ENCODE results near the gene IGFBP5.

Gene IGFBP5

DNA sequence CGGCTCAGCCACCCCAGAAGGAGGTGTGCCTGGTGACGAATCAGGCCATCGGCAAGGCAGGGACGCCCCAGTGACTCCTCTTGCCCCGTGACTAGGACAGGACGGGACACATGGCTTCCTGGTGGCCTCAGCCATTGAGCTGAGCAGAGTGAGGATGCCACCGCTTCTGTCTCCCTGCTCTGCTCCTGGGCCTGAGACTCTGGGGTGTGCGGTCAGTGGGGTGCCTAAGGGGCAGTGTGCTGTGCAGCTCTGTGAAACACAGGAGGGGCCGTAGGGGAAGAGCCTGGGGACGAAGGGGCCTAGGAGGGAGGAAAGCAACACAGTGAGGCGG, 24.3 kb downstream of the IGFBP5 start:
- H3F3A ChIP-seq (ENCODE audit: insufficient read depth) = no peaks in the 10 kb centered on the region
- no peaks in the 10 kb centered on the region for H3K36me3 ChIP-seq (ENCODE audit: low read length)
- no peaks in the 10 kb centered on the region for H3K79me2 ChIP-seq (ENCODE audit: insufficient read depth, low read length)
- H3K9ac ChIP-seq (ENCODE audit: low read length) = no peak overlapping the region
- H4K20me1 ChIP-seq (ENCODE audit: low read depth, low read length) = no peaks in the 10 kb centered on the region
- H3K27me3 ChIP-seq (ENCODE audit: low read length) = no peaks in the 10 kb centered on the region
- no peaks in the 10 kb centered on the region for H3K9me3 ChIP-seq (ENCODE audit: insufficient read depth, low read length)
- H3K4me3 ChIP-seq (ENCODE audit: insufficient read depth, low read length, poor library complexity, severe bottlenecking) = no peak overlapping the region
- H3K9me2 ChIP-seq (replicated peaks; ENCODE audit: insufficient read depth, low read length) = no peaks in the 10 kb centered on the region
- no peak overlapping the region for H3K4me2 ChIP-seq (ENCODE audit: low read depth, low read length, poor library complexity, severe bottlenecking)
- TF ChIP-seq, protein P1, sequence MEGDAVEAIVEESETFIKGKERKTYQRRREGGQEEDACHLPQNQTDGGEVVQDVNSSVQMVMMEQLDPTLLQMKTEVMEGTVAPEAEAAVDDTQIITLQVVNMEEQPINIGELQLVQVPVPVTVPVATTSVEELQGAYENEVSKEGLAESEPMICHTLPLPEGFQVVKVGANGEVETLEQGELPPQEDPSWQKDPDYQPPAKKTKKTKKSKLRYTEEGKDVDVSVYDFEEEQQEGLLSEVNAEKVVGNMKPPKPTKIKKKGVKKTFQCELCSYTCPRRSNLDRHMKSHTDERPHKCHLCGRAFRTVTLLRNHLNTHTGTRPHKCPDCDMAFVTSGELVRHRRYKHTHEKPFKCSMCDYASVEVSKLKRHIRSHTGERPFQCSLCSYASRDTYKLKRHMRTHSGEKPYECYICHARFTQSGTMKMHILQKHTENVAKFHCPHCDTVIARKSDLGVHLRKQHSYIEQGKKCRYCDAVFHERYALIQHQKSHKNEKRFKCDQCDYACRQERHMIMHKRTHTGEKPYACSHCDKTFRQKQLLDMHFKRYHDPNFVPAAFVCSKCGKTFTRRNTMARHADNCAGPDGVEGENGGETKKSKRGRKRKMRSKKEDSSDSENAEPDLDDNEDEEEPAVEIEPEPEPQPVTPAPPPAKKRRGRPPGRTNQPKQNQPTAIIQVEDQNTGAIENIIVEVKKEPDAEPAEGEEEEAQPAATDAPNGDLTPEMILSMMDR (IDR thresholded peaks at IDR 0.05; ENCODE audit: insufficient read depth, low read length, poor library complexity, severe bottlenecking) = no peak
- no peak for TF ChIP-seq EZH2phosphoT487 (conservative IDR thresholded peaks at IDR 0.05; ENCODE audit: low read length)
- no peak overlapping the region for H3K27ac ChIP-seq (ENCODE audit: low read depth, low read length)
- H2AFZ ChIP-seq (ENCODE audit: low read depth, low read length, severe bottlenecking) = no peak overlapping the region

DNA sequence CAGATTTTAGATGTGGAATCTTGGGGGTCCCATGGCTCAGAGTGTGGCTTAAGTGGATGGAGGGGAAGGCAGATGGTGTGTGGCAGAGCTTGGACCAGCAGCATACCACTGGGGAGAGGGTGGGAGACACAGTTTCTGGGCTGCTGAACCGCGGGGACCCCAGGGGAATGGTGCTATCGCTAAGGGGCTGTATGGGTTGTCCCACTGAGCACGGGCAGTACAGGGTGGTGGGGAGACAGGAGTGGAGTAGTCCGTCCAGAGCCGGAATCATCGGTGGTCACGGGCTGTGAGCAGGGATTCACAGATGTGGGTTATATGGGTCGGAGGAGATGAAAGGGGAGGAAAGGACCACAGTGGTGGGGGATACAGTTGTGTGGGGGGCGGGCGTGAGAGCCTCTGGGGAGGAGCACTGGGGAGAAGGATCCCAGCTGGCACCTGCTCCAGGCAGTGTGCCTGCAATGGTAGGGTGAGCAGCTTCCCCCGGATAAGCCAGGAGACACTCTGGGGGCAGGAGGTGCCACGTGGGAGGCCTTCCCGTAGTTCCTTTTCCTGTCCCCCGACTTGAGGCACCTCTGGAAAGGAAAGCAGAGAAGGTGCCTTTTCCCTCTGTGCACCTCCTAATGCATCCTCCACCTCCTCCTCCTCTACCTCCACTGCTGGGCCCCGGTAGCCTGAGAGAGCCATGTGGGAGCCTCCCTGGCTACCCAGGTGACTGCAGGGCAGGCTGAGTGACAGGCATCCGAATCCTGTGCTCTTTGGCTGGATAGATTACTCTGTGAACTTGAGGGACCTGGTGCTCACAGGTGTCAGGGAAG, 24.9 kb downstream of the IGFBP5 start:
- no peak overlapping the region for H3K9ac ChIP-seq (ENCODE audit: low read length)

DNA sequence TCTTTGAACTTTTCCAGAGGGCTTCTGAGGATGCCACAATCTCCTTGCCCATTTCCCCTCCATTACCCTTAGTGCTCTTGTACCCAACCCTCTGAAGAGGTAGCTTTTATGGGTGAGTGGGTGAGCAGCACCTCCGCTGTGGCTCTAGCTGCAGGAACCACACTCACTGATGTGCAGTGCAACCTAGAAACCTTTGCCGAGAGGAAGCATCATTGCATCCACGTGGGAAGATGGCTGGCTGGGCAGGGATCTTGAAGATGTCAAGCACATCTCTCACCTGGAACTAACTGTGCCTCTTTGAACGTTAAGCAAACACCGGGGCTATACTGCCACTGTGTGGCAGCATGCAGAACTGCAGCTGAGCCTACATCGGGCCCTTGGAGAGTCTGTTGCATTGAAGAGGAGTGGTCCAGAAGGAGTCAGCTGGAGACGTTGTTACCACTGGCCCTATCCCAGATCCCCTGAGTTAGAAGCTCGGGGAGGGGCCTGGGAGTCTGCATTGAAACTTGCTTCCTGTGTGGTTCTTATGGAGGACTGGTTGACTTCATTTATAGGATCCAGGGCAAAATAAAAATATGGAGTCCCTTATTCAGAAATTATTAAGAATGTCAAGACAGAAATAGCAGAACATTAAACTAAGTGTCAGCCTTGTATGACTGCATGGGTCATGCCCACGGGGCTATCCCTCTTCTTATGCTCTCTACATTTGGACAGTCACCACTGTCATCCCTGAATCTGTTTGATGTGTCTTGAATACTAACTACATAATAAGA, 28.7 kb downstream of the IGFBP5 start:
- no peak overlapping the region for H3K9ac ChIP-seq (ENCODE audit: low read length)
- H3K36me3 ChIP-seq (ENCODE audit: low read length) = no peaks in the 10 kb centered on the region
- no peaks in the 10 kb centered on the region for H3K9me3 ChIP-seq (ENCODE audit: insufficient read depth, low read length)
- H2AFZ ChIP-seq (ENCODE audit: low read depth, low read length, severe bottlenecking) = no peak overlapping the region
- no peaks in the 10 kb centered on the region for H3K79me2 ChIP-seq (ENCODE audit: insufficient read depth, low read length)
- H3F3A ChIP-seq (ENCODE audit: insufficient read depth) = no peaks in the 10 kb centered on the region
- no peak overlapping the region for H3K27ac ChIP-seq (ENCODE audit: low read depth, low read length)
- no peak overlapping the region for H3K4me2 ChIP-seq (ENCODE audit: low read depth, low read length, poor library complexity, severe bottlenecking)
- H3K27me3 ChIP-seq (ENCODE audit: low read length) = no peaks in the 10 kb centered on the region
- no peaks in the 10 kb centered on the region for H4K20me1 ChIP-seq (ENCODE audit: low read depth, low read length)
- TF ChIP-seq, protein P1 (IDR thresholded peaks at IDR 0.05; ENCODE audit: insufficient read depth, low read length, poor library complexity, severe bottlenecking) = peak; percentile 75
- TF ChIP-seq EZH2phosphoT487 (conservative IDR thresholded peaks at IDR 0.05; ENCODE audit: low read length) = no peak
- H3K4me3 ChIP-seq (ENCODE audit: insufficient read depth, low read length, poor library complexity, severe bottlenecking) = no peak overlapping the region
- H3K9me2 ChIP-seq (replicated peaks; ENCODE audit: insufficient read depth, low read length) = no peaks in the 10 kb centered on the region

More for the DNA sequence above, 24.9 kb downstream of the IGFBP5 start:
- TF ChIP-seq, protein P1 (IDR thresholded peaks at IDR 0.05; ENCODE audit: insufficient read depth, low read length, poor library complexity, severe bottlenecking) = no peak
- no peak for TF ChIP-seq EZH2phosphoT487 (conservative IDR thresholded peaks at IDR 0.05; ENCODE audit: low read length)
- Histone ChIP-seq H3F3A (ENCODE audit: insufficient read depth) (no peaks in the 10 kb centered on the region), H2AFZ (ENCODE audit: low read depth, low read length, severe bottlenecking) (no peak overlapping the region), H3K9me2 (replicated peaks; ENCODE audit: insufficient read depth, low read length) (no peaks in the 10 kb centered on the region), H3K36me3 (ENCODE audit: low read length) (no peaks in the 10 kb centered on the region), H3K4me3 (ENCODE audit: insufficient read depth, low read length, poor library complexity, severe bottlenecking) (no peak overlapping the region), H3K27me3 (ENCODE audit: low read length) (no peaks in the 10 kb centered on the region), H3K9me3 (ENCODE audit: insufficient read depth, low read length) (no peaks in the 10 kb centered on the region), H3K79me2 (ENCODE audit: insufficient read depth, low read length) (no peaks in the 10 kb centered on the region), H3K4me2 (ENCODE audit: low read depth, low read length, poor library complexity, severe bottlenecking) (no peak overlapping the region), H3K27ac (ENCODE audit: low read depth, low read length) (no peak overlapping the region), H4K20me1 (ENCODE audit: low read depth, low read length) (no peaks in the 10 kb centered on the region)
